Activated naive CD4-positive, alpha-beta T cell treated with anti-CD3 and anti-CD28 coated beads, Interleukin-2, amount 10 ng/mL, durations not matched to agents 7 days and 5 days (primary cell): ENCODE measurements around the gene SLC35A4.

Experiments
- CTCF ChIA-PET: fragments of 350-600 bp; sonication (Branson Sonifier 250); formaldehyde crosslinking; loops from one replicate; lab custom pipeline; 2021; ENCODE audit warnings: antibody characterized with exemption; lab: Charles Lee
- DNase-seq: peaks from one replicate; pipeline ENCODE4 v3.0.0-alpha.2; 2020
- H3K27ac Mint-ChIP-seq: one replicate; pipeline ENCODE4 v1.8.0; 2021; ENCODE audit warnings: mild to moderate bottlenecking, moderate library complexity, mixed read lengths
- H3K27me3 Mint-ChIP-seq: one replicate; pipeline ENCODE4 v1.8.0; 2021; ENCODE audit warnings: mild to moderate bottlenecking, mixed read lengths
- H3K36me3 Mint-ChIP-seq: one replicate; pipeline ENCODE4 v1.8.0; 2021; ENCODE audit warnings: mixed read lengths
- H3K4me1 Mint-ChIP-seq: one replicate; pipeline ENCODE4 v1.8.0; 2021; ENCODE audit warnings: mixed read lengths
- H3K4me3 Mint-ChIP-seq: one replicate; pipeline ENCODE4 v1.8.0; 2021; ENCODE audit warnings: mild to moderate bottlenecking, moderate library complexity, mixed read lengths
- H3K9me3 Mint-ChIP-seq: one replicate; pipeline ENCODE4 v1.8.0; 2021; ENCODE audit warnings: mixed read lengths

The SLC35A4 gene, protein sequence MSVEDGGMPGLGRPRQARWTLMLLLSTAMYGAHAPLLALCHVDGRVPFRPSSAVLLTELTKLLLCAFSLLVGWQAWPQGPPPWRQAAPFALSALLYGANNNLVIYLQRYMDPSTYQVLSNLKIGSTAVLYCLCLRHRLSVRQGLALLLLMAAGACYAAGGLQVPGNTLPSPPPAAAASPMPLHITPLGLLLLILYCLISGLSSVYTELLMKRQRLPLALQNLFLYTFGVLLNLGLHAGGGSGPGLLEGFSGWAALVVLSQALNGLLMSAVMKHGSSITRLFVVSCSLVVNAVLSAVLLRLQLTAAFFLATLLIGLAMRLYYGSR

DNA sequence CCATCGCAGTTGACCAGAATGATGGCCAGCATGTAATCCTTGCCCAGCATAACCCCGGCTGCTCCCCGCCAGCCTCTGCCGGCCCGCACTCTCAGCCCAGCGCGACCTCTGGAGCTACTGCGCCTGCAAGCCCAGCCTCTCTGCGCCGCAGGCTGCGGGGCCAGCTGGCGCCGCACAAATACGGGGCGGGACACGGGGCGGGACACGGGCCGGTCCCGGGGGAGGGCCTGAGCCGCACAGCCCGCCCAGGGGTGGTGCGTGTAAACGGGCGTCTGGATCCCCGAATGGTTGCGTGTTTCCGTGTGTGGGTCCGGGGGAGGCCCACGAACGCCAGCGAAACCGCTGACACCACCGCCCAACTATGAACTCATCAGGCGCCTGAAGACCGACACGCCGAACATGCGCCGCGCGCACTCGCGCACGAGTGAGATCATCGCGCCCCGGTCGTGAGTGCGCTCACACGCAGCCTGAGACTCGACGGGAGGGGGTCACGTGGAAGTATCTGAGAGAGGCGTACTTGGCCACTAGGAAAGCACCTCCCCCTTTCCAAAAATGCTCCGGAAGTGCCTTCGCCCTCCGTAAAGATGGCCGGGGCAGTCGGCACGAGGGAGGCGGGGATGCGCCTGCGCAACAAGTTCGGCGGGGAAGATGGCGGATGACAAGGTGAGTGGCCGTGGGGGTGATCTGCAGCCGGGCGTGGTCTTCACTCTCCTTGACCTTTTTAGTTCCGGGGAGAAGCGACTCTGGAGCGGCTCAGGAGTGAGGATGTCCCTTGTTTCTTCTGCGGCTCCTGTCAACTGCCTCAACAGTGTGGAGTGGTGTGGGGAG is at the start of gene SLC35A4, which contains the start of gene APBB3:
Gene SLC35A4 (plus strand): TSS at position 633 of the 828 bp plus-strand sequence. CDS start 2,342 bp downstream, outside the sequence.
Gene APBB3 (minus strand): TSS at position 403 of the 828 bp plus-strand sequence. CDS start 353 bp downstream, at position 50.
- CTCF ChIA-PET, result interaction anchor here (1.1 kb wide), 1 partner anchor 154 kb away, joined by 3 read pairs; no protein-coding TSS in a partner anchor
- peaks cover 59% of the 10 kb centered on the region for H3K4me1 Mint-ChIP-seq
- peak within 1 kb of the TSS; percentile 95 for H3K27ac Mint-ChIP-seq
- no peaks in the 10 kb centered on the region for H3K27me3 Mint-ChIP-seq
- peak within 1 kb of the TSS; percentile 87 for H3K4me3 Mint-ChIP-seq
- peak; percentile 98 for DNase-seq
- H3K9me3 Mint-ChIP-seq, result no peaks in the 10 kb centered on the region
- H3K36me3 Mint-ChIP-seq, result peaks cover 34% of the 10 kb centered on the region

DNA sequence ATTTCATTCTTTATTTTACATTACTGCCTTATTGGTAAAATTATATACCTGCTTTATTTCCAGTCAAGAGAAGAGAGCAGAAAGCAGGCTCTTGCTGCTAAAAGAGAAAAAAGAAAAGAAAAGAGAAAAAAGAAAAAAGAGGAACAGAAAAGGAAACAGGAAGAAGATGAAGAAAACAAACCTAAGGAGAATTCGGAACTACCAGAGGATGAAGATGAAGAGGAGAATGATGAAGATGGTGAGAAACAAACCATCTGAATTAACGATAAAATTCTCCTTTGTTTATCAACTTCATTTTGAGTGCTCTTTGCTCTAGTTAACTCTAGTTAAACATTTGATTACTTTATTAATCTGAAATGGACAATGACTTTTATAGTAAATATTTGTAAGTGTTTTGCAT is 40.6 kb upstream of the SLC35A4 start:
- peaks cover 2% of the 10 kb centered on the region for H3K9me3 Mint-ChIP-seq
- H3K36me3 Mint-ChIP-seq, result peaks cover 41% of the 10 kb centered on the region
- H3K27ac Mint-ChIP-seq, result no peak overlapping the region
- no peaks in the 10 kb centered on the region for H3K4me1 Mint-ChIP-seq
- no peak overlapping the region for H3K4me3 Mint-ChIP-seq
- no peaks in the 10 kb centered on the region for H3K27me3 Mint-ChIP-seq
- no peak for DNase-seq
- CTCF ChIA-PET, result no interaction called here

DNA sequence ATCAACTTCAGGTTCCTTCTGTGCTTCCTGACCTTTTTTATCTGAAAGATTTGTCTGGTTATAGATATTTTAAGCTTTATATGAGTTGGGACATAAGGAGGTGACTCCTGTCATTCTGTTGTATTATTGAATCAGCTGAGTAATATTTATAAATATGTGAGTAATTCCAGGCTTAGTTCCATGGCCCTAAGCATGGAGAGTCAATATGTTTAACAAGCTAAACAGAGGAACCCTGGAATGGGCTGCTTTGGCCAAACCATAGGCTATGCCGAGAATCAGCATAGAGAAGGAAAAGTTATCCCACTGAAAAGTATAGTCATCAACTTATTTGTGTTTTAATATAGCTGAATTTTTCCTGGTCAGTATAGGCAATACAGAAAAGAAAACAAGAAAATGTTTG is 24.4 kb upstream of the SLC35A4 start:
- CTCF ChIA-PET, result interaction anchor here (0.9 to 1.2 kb wide), 2 partner anchors 11 to 95 kb away, joined by 3 read pairs; no protein-coding TSS in a partner anchor
- no peaks in the 10 kb centered on the region for H3K9me3 Mint-ChIP-seq
- no peak overlapping the region for H3K27ac Mint-ChIP-seq
- no peaks in the 10 kb centered on the region for H3K27me3 Mint-ChIP-seq
- H3K36me3 Mint-ChIP-seq, result peaks cover 54% of the 10 kb centered on the region
- H3K4me1 Mint-ChIP-seq, result no peaks in the 10 kb centered on the region
- no peak overlapping the region for H3K4me3 Mint-ChIP-seq
- DNase-seq, result no peak

DNA sequence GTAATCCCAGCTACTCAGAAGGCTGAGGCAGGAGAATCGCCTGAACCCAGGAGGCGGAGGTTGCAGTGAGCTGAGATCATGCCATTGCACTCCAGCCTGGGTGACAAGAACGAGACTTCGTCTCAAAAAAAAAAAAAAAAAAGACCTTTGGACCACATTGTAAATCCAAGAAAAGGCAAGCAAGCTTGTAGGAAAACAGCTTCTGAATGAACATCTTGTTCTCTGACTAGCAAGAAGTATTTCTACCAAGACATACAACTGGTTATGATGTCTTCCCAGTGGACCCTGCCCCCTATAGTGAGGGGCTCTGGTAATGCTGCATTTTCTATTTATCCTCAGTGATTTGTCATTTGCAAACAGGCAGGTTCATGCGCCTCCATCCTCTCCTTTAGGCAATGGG is 21.7 kb upstream of the SLC35A4 start:
- H3K4me3 Mint-ChIP-seq, result no peak overlapping the region
- CTCF ChIA-PET, result no interaction called here
- H3K4me1 Mint-ChIP-seq, result peaks cover 13% of the 10 kb centered on the region
- no peak for DNase-seq
- H3K27ac Mint-ChIP-seq, result no peak overlapping the region
- no peaks in the 10 kb centered on the region for H3K27me3 Mint-ChIP-seq
- H3K36me3 Mint-ChIP-seq, result peaks cover 47% of the 10 kb centered on the region
- no peaks in the 10 kb centered on the region for H3K9me3 Mint-ChIP-seq

DNA sequence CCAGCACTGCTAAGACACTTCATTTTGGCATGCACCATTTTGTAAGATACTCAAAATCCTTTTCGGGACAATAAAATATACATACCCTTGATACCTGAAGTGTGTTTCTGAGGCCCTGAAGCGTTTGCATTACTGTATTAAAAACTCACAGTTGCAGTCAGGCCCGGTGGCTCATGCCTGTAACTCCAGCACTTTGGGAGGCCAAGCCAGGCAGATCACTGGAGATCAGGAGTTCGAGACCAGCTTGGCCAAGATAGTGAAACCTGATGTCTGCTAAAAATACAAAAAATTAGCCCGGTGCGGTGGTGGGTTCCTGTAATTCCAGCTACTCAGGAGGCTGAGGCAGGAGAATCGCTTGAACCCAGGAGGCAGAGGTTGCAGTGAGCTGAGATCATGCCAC is 19.6 kb upstream of the SLC35A4 start:
- Mint-ChIP-seq H3K4me1 (peaks cover 33% of the 10 kb centered on the region), H3K9me3 (no peaks in the 10 kb centered on the region), H3K27ac (no peak overlapping the region), H3K27me3 (no peaks in the 10 kb centered on the region), H3K36me3 (peaks cover 51% of the 10 kb centered on the region), H3K4me3 (no peak overlapping the region)
- no peak for DNase-seq
- CTCF ChIA-PET, result no interaction called here

DNA sequence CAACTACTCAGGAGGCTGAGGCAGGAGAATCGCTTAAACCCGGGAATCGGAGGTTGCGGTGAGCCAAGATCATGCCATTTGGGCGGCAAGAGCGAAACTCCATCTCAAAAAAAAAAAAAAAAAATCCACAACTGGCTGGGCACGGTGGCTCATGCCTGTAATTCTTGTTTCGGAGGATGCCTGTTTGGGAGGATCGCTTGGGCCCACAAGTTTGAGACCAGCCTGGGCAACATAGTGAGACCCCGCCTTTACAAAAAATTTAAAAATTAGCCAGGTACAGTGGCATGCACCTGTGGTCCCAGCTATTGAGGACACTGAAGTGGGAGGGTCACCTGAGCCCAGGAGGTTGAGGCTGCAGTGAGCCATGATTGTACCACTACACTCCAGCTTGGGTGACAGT is 19.0 kb upstream of the SLC35A4 start:
- Mint-ChIP-seq H3K9me3 (no peaks in the 10 kb centered on the region), H3K27me3 (no peaks in the 10 kb centered on the region), H3K4me1 (peaks cover 39% of the 10 kb centered on the region), H3K36me3 (peaks cover 49% of the 10 kb centered on the region), H3K4me3 (no peak overlapping the region), H3K27ac (peak overlapping the region; percentile 96)
- CTCF ChIA-PET, result interaction anchor here (0.8 to 1.8 kb wide), 3 partner anchors 11 to 304 kb away, joined by 3 to 5 read pairs (median 3); no protein-coding TSS in a partner anchor
- no peak for DNase-seq

DNA sequence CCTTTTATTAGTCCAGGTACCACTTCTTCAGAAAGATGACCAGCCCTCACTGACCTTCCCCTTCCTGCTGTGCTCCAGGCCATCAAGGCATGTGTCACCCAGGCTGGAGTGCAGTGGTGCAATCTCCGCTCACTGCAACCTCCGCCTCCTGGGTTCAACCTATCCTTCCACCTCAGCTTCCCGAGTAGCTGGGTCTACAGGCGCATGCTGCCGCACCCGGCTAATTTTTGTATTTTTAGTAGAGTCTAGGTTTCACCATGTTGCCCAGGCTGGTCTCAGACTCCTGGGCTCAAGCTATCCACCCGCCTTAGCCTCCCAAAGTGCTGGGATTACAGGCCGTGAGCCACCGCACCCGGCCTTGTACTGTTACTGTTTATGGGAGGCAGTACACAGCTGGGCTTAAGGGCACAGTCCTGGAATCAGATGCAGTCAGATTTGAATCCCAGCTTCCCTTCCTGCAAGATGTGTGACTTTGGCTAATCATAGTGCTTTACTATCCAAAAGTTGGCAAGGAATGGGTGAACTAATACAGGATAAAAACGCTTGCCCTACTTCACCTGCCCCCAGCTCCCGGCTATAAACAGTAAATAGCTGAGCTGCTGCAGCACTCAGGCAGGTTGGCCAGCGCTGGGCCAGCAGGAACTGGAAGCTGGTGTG is 17.6 kb upstream of the SLC35A4 start:
- Mint-ChIP-seq H3K36me3 (peaks cover 48% of the 10 kb centered on the region), H3K4me3 (peak overlapping the region; percentile 82), H3K9me3 (no peaks in the 10 kb centered on the region), H3K27ac (peak overlapping the region; percentile 96), H3K27me3 (no peaks in the 10 kb centered on the region), H3K4me1 (peaks cover 52% of the 10 kb centered on the region)
- CTCF ChIA-PET, result interaction anchor here (0.7 to 3.2 kb wide), 15 partner anchors 9 to 306 kb away, joined by 3 to 22 read pairs (median 3); partner anchors contain the start of genes HBEGF, TMCO6 and ZMAT2
- no peak for DNase-seq

DNA sequence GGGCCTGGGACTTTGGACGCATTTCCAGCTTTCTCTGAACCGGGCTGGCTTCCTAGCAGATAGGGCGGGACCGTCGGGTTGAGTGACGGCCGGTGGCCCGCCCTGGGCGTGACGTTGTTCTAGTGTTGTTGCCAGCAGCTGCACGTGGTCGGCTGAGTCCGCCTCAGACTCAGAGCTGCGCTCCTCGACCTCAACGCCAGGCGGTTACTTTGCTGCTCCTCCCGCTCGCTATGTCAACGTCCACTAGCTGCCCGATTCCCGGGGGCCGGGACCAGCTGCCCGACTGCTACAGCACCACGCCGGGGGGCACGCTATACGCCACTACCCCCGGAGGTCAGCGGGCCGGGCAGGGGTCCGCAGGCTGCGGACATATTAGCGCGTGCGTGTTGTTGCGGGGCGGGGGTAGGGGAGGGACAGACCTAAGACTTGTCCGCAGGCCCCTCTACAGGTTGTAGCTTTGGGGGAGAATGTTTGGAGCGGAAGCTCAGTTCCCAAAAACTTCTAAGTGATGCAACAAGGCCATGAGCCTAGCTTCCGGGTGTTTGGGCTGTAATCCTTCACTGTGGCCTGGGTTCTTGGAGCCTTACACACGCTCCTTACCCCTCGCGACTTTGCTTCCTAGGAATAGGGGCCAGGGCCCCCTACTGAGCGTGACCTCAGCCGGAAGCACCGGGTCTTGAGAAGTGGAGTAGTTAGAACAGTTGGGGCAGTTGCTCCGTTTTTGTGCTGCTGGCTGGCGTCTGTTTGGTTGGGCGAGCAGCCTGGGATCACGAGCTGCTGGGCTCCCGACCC is 16.9 kb upstream of the SLC35A4 start, which contains the start of gene EIF4EBP3:
Gene EIF4EBP3 (plus strand): TSS at position 155 of the 792 bp plus-strand sequence. CDS start 76 bp downstream, at position 231.
- H3K27me3 Mint-ChIP-seq, result no peaks in the 10 kb centered on the region
- H3K27ac Mint-ChIP-seq, result peak within 1 kb of the TSS; percentile 96
- CTCF ChIA-PET, result interaction anchor here (0.7 to 3.2 kb wide), 16 partner anchors 8 to 307 kb away, joined by 3 to 22 read pairs (median 3); partner anchors contain the start of genes ANKHD1, HBEGF, TMCO6 and ZMAT2
- H3K9me3 Mint-ChIP-seq, result no peaks in the 10 kb centered on the region
- H3K4me1 Mint-ChIP-seq, result peaks cover 54% of the 10 kb centered on the region
- peak; percentile 94 for DNase-seq
- peaks cover 46% of the 10 kb centered on the region for H3K36me3 Mint-ChIP-seq
- peak within 1 kb of the TSS; percentile 82 for H3K4me3 Mint-ChIP-seq

DNA sequence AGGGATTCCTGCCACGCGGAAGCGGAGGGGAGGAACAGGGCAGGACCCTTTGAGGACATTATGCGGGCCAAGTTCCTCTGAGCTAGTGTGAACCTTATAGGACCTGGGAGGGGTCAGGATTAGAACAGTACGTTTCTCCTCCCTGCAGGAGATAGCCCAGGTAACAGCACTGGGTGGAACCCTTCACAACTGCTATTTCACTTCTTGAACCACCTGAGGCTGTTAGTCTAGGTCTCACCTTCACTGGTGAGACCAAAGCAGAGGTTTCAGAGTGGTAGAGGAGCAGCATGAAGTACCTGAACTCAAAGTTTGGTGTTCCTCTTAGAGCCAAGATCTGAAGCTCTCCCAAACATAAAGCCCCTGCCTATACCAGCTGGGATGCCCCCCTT is 16.3 kb upstream of the SLC35A4 start:
- Mint-ChIP-seq H3K36me3 (peaks cover 51% of the 10 kb centered on the region), H3K27me3 (no peaks in the 10 kb centered on the region), H3K4me3 (peak overlapping the region; percentile 82), H3K4me1 (peaks cover 59% of the 10 kb centered on the region), H3K27ac (peak overlapping the region; percentile 96), H3K9me3 (no peaks in the 10 kb centered on the region)
- CTCF ChIA-PET, result interaction anchor here (0.8 to 3.2 kb wide), 7 partner anchors 9 to 152 kb away, joined by 3 to 22 read pairs (median 3); partner anchors contain the start of genes ANKHD1, SRA1 and ZMAT2
- no peak for DNase-seq

DNA sequence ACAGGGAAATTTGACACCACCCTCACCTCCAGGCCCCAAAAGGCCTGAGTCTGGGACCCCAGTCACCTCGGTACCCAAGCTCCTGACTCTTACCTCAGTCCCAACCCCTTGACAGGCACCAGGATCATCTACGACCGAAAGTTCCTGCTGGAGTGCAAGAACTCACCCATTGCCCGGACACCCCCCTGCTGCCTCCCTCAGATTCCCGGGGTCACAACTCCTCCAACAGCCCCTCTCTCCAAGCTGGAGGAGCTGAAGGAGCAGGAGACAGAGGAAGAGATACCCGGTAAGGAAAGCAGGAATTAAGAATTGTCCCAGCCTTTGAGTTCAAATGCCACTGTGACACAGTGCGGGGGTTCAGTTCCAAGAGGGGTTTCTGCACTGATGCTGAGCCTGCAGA is 15.8 kb upstream of the SLC35A4 start:
- Mint-ChIP-seq H3K27ac (peak overlapping the region; percentile 96), H3K4me3 (peak overlapping the region; percentile 82), H3K27me3 (no peaks in the 10 kb centered on the region), H3K9me3 (no peaks in the 10 kb centered on the region), H3K4me1 (peaks cover 64% of the 10 kb centered on the region), H3K36me3 (peaks cover 56% of the 10 kb centered on the region)
- CTCF ChIA-PET, result interaction anchor here (0.8 to 3.2 kb wide), 4 partner anchors 9 to 147 kb away, joined by 3 to 22 read pairs (median 4); partner anchors contain the start of genes ANKHD1 and SRA1
- DNase-seq, result no peak

DNA sequence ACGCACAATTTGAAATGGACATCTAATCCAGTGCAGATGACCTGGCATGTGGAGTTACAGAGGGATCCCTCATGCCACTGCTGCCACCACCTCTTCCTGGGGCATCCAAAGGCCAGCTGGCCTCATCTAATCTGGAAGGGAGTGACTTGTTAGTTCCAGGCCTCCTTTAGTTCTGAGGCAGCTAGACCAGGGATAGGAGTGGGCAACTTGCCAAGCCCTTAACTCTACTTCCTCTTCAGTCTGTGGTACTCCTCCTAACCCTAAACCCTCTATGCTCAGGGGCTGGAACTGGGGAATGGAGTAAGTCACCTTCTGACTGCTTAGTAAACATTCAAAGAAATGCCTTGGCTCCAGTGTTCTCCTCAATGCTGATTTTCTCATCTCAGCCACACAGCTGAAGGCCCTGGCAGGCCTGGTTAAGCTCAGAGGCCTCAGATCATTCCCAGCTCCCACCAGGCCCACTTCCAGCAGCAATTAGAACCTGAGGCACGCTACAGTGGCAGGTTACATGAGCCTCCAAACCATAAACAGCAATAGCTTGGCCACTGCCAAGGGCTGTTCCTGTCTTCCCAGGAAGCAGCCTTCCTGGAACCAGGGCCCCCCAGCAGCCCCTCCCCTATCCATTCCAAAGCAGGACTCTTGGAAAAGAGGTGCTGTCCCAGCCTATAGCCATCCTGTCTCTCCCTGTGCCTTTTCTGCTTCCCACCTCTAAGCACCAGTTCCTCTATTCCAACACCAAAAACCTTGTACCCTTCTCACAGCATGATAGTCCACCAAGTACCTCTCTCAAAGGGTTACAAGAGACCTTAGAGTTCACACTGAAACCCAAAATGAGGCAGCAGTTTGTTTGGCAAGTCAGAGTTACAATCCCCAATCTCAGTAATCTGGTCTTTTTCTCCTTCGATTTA is 15.1 kb upstream of the SLC35A4 start:
- Mint-ChIP-seq H3K4me1 (peaks cover 71% of the 10 kb centered on the region), H3K36me3 (peaks cover 56% of the 10 kb centered on the region), H3K9me3 (no peaks in the 10 kb centered on the region), H3K27ac (peak overlapping the region; percentile 96), H3K4me3 (peak overlapping the region; percentile 11), H3K27me3 (no peaks in the 10 kb centered on the region)
- CTCF ChIA-PET, result interaction anchor here (0.8 to 3.2 kb wide), 3 partner anchors 8 to 141 kb away, joined by 3 to 22 read pairs (median 4); partner anchors contain the start of gene SRA1
- no peak for DNase-seq
